Left renal cortex interstitium (tissue), 4 donors: ENCODE results near the gene SNX4. TPM values are rescaled to one million over a fixed set of nuclear protein-coding genes. Genes with fewer than 3 reads are reported as not detected.

Source experiments
- DNase-seq, 4 donors: peaks; one replicate each; pipeline ENCODE4 v3.0.0-alpha.2; 2013; ENCODE audit warnings: low read depth in 4 of 4, low spot score in 2 of 4, missing footprints in 1 of 4
- polyA plus RNA-seq, 4 donors: library from polyadenylated mRNA; unstranded; fragments of 120-200 nt; gene quantifications; one replicate each; pipeline ENCODE4 v1.2.1, GENCODE V29; 2013; ENCODE audit not compliant: insufficient read length in 4 of 4

The SNX4 gene
- polyA plus RNA-seq, 4 donors: 60.1 to 79.0 (median 71.0) TPM

DNA sequence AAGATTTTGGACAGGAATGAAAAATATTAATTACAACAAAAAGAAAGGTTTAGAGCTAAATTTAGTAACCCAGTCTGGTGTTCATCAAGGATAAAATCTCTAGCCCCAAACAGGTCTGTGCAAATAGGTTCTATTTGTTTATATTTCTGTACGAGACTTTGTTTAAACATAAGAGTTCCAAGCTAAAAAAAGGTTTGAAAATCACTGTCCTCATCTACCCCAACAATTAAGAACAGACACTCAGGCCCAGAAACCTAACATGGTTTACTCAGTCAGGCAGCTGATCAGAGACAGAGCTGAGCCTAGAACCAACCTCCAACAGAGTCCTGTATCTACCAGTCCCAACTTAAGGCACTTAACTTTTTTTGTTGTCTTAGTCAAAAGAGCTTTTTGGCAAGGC, 49.3 kb downstream of the SNX4 start:
- no peak for DNase-seq

DNA sequence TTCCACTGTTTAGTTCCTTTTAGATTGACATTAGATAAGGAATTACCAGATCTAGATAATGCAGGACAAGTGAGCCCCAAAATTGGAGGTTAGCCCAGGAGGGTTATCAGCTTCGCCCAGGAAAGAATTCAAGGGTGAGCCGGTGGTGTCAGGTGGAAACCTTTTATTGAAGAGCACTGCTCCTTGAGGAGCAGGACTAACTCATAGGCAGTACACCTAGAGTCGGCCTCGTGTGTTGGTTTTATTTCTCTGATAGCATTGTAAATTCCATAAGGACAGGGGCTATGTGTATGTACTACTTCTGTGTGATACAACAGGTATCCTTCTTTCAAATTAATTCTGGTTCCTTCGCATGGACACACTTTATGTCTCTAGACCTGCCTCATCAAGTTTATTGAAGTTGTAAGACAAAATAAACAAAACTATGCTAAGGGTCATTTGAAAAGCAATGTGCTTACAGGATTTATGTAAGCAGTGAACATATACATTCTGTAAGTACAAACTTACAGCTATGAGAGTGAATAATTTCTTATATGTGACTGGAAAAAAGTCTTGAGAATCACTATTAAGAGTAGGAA, 57.2 kb downstream of the SNX4 start:
- no peak for DNase-seq

DNA sequence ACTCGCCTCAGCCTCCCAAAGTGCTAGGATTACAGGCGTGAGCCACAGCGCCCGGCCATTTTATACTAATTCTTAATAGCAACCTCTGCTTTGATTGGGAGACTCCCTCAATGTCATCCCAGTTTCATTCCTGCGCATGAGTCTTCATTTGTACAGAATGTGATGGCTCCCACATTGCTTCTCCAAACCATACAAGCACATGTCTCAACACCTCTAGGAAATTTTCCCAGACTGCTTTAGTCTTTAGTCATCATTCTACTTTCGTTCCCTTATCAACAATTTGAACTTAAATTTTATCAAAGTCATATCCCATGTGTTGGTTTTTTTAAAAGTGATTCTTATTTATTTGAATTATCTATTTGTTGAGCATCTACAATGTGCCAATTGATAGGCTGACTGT, 58.1 kb downstream of the SNX4 start:
- DNase-seq: no peak

DNA sequence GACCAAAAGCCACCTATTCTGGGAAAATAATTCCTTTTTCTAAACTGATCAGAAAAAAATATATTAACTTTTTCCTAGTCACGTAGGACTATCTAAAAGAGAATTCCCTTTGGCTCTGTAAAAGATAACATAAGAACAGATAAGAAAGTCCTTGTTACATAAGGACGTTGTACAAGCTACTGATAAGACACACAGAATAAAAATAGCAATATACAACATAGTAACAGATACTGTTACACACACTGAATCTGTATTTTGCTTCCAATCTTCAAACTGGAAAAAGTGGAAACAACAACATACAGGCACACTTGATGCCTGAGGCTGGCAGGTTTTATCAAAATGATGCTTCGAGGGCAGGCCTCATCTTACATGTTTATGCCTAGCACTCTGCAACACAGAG, 59.8 kb downstream of the SNX4 start:
- no peak for DNase-seq

DNA sequence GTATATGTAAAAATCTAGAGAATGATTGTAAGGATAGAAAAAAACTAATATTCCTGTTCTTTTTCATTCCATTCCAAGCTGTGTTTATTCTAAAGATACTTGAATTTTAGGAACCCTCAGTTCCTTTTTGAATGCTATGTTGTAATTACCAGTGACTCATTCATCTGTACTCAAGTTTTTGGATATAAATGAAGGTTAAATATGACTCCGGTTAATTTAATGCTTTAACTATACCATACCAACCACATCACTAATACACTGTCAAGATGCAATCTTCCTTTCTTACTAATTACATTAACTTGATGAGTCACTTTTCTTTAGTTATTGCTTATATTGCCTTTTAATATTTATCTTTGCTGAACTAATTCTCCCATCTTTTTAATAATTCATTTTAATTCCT, 76.1 kb downstream of the SNX4 start:
- no peak for DNase-seq

DNA sequence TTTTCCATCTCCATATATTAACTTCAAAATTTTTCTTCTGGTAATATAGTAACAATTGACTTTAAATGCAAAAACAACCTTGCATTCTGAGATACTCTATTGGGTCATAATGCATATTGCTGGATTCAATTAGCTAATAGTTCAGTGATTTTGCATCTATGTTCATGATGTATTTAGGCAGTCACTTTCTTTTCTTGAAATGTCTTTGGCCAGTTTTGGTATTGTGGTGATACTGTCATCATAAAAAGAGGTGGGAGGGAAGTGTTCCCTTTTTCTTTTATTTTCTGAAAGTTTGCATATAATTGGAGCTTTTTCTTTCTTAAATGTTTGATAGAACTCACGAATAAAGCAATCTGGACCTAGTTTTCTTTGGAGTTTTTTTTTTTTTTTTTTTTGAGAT, 77.5 kb downstream of the SNX4 start:
- no peak for DNase-seq

DNA sequence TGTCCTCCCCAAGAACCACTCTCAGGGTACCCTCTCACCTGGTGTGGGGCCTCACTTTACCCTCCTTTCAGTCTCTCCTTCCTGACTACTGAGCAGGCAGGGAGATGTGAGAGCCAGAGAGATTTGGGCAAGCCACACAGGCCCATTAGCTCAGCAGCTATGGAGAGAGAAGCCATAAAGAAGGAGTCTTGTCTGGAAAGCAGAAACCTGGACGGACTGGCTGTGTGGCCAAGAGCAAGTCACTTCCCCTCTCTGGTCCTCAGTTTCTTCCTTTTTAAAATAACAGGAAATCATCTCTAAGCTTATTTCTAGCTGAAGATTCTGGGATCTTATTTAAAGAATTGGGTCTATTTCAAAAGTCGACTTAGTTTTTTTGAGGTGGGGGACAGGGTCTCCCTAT, 79.0 kb downstream of the SNX4 start:
- no peak for DNase-seq

DNA sequence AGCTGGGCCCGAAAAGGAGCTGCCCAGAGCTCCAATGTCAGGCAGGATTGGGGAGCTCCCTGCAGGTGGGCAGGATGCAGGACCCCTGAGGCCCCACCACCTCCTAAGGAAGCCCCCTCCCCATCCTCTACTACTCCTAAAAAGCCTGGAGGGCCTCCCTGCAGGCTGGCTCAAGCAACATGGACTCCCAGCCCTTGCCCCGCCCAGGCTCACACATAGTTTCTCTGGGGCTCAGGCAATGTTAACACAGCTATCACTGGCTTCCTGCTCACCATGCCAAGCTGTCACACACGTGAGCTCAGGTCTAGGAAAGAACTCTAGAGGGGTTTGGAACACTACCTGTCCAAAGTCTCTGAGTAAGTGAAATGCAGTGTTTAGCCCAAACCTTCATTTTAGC, 79.4 kb downstream of the SNX4 start:
- DNase-seq: no peak

DNA sequence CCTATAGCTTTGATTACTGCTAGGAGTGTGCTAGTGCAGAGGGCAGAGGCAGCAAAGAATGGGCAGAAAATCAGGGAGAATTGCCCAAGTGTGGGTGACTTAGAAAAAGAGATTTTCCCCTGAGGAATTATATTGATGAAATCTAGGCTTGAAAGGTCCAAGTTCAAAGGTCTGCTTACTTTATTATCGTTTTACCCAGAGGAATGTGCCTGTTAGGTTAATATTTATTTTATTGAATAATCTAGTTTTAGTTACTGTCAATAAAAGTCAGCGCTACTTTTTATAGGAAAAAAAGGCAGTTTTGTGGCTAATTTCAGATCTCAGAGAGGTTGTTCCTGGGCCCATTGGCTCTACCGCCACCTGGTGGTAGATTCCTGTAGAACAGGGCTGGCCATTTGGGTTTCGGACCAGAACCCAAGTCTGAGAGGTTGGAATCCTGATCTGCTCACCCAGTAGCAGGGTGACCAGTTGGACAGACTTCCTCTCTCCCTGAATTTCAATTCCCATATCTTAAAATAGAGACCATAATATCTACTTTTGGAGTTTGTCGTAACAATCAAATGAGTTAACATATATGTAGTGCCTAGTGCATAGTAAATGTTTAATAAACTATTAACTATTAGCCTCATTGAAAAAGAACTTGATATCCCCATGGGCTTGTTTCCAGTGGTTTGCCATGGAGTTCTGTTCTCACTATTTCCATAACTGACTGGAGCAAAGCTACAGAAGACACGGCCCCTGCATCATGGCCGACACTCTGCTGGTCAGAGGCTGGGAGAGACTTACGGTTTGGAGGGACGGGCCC, 82.2 kb downstream of the SNX4 start:
- peak; percentile 12 to 19 (median 13) for DNase-seq

DNA sequence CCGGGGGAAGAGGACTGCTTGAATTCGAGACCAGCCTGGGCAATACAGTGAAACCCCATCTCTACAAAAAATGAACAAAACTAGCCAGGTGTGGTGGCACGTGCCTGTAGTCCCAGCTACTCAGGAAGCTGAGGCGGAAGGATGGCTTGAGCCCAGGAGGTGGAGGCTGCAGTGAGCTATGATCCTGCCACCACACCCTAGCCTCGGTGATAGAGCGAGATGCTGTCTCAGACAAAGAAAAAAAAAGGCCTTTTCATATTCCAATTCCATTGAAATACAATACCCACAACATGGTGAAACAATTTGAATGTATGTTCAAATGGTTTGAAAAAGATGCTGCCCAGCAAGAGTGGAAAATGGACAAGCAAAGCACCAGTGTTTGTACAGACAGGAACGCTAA, 83.1 kb downstream of the SNX4 start:
- DNase-seq: no peak

DNA sequence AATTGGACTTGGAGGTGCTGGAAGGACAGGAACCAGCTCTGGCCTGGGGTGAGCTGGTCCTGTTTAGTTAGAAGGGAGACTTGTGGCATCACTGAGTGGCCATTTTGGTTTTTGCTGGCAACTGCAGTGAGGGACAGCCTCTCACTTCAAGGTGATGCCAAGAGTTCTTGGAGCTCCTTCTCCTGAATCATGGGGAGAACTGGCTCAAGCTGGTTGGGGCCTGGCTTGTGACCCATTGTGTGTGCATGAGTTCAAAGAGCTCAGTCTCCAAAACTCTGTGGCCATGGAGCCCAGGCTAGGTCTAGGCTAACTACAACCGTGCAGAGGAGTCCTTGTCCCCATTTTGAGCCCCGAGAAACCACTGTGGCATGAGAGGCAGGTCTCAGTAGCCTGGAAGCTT, 84.8 kb downstream of the SNX4 start:
- no peak for DNase-seq

DNA sequence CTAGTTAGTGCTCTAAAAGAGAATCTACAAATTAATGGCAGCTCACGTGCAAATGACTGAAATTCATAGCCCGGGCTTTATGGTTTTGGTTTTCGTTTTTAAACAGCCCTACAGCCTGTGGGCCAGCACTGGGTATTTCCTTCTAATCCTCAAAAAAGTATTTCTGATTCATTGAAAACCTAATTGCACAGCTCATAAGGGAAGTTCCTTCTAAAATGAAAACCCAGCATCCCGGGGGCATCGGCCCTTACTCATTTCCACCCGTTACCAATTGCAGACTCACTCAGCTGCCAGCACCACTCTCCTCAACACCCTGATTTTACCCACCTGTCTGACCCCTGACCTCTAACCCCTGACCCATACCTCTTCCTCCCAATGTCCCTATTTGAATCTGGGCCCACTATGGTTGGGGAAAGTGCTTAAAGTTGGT, 85.4 kb downstream of the SNX4 start:
- DNase-seq: no peak

DNA sequence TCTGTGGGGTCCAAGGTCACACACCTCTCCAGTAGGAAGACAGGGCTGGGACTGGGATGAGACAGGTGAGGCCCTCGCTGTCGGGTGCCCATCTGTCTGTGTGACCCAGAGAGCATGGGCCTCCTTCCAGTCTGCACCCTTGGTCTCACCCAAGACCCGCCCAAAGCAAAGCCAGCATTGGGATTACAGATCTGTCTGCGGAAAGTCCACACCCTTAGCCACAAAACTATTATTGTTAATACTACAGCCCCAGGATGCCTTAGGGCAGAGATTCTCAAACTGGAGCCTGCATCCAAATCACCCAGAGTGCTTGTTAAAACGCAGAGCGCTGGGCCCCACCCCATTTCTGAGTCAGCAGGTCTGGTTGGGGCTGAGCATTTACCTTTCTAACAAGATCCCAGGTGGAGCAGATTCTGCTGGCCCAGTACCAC, 86.4 kb downstream of the SNX4 start:
- no peak for DNase-seq

DNA sequence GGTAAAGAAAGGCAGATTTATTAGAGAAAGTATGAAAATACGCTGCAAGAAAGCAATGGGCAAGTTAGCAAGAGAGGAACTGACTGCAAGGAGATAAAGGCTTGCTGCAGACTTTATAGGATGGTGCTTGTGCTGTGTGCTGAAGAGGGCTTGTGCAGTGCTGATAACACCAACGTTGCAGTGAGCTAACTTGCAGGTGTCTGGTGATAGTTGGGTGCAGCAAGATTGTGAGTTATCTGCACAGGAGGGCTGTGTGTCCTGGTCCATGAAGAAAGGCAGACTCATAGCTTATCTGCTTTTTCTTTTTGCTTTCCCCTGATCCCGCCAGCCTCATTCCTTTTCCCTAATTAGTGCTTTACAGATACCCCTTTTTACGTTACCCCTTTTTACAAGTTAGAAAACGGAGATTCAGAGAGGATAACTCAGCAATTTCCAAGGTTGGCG, 86.9 kb downstream of the SNX4 start:
- DNase-seq: no peak

DNA sequence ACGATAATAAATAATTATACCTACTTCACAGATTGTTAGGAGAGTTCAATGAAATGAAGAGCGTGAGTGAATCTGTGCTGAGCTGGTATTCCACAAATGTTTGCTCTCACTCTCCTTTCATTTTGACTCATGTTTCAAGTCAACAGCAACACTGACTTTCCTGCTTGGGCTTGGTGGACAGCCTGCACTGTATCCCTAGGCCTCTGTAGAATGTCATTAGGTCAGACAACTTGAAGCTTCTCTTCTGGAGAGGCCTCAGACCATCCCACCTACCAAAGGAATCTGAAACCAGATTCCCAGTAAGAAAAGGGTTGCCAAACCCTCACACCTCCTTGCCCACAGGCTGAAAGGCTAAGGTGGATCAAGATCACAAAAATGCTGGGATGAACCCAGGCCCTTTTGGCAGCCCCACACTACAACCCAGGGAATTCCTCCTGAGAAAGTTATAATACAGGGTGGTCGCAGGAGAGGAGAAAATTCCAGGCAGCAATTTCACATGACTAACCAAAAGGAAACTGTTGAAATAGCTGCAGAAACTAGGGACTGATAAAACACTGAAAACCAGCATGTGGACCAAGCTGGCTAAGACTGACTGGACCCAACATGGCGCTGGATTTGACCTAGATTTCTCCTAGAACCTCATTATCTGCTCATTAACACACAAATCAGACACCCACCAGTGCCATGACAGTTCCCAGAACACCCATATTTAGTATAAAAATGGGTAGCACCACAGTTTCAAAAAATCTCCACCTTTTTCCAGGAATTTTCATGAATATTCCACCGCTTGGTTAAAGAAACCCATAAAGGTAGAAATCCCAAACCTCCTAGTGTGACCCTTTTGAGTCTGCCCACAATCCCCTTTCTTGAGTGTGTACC, 87.9 kb downstream of the SNX4 start:
- DNase-seq: no peak

DNA sequence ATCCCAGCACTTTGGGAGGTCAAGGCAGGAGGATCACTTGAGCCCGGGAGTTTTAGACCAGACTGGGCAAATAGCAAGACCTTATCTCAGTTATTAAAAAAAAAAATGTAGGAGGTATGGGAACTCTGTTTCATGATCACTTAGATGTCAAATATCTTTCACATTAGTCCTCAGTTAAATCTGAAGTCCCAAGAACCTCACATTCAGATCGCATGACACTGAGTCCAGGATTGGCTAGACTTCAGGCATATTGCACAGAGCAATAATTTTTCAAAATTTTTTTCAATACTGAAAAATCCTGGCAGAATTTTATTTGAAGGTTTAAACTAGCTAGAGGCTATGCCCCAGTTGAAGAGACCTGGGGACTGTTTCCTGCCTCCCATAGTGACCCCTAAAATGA, 88.6 kb downstream of the SNX4 start:
- no peak for DNase-seq

DNA sequence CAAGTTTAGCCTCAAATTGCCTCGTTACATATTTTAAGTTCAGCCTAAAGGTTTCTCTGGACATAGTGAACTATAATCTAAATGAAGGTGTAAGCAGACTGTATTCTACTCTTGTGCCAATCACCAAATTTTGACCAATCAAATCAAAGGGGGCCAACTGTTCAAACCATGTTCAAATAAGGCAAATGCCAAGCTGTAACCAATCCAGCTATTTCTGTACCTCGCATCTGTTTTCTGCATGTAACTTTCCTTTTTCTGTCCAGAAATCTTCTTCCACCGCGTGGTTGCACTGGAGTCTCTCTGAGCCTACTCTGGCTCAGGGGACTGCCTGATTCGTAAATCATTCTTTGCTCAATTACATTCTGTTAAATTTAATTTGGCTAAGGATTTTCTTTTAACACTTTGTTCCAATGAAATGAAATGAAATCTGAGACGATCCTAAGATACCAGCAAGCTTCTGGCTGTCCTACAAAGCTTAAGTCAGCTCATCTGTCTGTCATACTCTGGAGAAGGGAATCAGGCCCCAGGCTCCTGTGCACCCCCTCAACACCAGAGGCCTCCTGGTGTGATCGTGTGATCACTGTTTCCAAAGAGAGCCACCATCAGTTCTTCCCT, 91.7 kb downstream of the SNX4 start:
- no peak for DNase-seq

DNA sequence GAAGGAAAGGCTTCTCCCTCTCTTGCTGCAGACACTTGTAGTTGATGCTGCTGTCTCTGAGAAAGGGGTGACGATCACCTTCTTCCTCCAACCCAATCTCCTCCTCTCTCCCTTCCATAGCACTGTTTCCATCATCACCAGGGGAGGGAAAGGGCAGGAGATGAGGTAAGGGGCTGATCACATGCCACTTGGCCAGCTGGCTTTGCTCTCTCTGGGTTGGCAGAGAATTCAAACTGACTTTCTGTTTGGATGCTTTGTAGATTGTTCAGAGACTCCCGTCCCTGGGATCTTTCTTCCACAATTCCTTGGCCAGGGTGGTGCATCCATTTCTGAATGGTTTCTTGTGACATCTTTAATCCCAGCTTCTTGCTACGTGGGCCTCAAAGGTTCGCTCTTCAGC, 101.7 kb downstream of the SNX4 start:
- DNase-seq: no peak

DNA sequence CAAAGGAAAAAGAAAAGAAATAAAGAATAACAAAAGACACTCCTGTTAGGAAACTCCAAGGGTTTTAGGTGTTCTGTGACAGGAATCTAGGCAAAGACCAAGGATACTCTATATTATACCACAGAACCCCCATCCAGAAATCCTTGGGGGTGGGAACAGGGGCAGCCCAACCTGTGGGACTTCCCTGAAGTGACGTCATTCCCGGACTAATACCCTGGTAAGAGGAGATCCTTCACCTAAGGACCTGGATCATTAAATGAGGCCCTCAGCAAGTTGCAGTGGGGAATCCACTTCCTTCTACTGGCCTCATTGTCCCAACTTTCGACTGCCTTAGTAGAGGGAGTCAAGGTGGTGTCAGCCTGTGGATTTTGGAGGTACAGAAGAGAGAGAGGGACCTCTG, 103.8 kb downstream of the SNX4 start:
- no peak for DNase-seq

DNA sequence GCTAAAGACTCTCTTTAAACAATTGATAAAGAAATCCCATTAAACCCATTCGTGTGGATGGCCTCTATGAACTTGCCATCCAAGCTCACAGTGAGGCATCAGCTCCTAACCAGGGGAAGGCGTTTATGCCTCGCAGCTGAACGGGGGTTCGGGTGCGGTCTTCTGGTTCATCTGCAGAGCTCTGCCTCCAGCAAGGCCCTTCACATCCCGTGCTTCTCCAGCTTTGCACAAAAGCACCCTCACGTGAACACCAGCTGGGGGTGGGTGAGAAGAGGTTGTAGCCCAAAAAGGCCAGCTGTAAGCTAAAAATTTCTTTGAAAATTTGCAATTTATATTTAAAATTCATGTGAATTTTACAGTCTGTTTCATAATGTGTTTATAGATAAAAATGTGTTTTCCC, 105.3 kb downstream of the SNX4 start:
- no peak for DNase-seq

DNA sequence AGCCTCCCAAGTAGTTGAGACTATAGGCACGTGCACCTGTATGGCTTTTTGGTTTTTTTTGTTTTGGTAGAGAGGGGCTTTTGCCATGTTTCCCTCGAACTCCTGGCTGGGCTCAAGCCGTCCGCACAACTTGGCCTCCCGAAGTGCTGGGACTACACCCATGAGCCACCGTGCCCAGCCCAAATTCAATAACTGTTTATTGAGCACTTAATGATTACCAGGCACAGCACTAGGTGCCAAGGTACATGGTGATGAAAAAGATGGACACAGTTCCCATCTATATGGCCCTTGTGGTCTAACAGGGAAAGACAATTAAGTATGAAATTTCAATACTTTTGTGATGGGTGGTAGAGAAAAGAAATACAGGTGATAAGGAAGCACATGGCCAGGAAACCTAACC, 109.1 kb downstream of the SNX4 start:
- DNase-seq: no peak
